ENCODE results near the gene CD58. TPM values are rescaled to one million over a fixed set of nuclear protein-coding genes. Genes with fewer than 3 reads are reported as not detected.

Gene CD58
- total and polyA plus RNA-seq, 2 of the 4 experiments (the other 2 are of a cell fraction), result 5.4 to 5.7 TPM

DNA sequence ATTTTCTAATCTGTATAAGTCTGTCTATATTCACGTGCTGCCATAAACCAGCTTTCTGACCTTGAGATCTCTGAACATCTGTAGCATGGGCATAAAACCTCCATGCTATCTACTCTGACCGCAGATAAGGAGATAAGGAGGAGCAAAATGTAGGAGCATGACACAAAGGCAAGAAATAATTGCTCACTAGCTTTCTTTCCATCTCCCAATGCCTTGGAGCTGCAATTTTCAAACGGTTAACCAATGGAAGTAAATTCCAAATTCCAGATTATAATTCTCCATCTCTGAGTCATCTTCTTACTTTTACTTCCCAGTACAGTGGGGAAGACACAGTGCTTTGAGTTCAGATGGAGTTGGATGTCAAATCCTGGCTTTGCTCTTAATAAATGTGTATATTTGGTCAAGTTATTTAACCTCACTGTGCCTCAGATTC, 41.6 kb downstream of the CD58 start:
- Histone ChIP-seq H2BK5ac (ENCODE audit: low read depth, low read length, poor library complexity, severe bottlenecking) (no peak overlapping the region), H4K20me1 (ENCODE audit: insufficient read depth, low read length) (no peaks in the 10 kb centered on the region), H3K4ac (ENCODE audit: low read depth, low read length) (no peak overlapping the region), H3K36me3 (ENCODE audit: control insufficient read depth, insufficient read depth, low read length) (no peaks in the 10 kb centered on the region), H2AFZ (replicated peaks; ENCODE audit: low read length, poor library complexity) (no peak overlapping the region), H2BK20ac (ENCODE audit: low read depth, low read length) (no peak overlapping the region), H3K79me1 (ENCODE audit: low read depth in 1 of 2, low read length in 2 of 2) (no peaks in the 10 kb centered on the region), H2AK9ac (replicated peaks; ENCODE audit: low read depth, low read length, poor library complexity) (no peak overlapping the region), H2BK120ac (ENCODE audit: low read depth, low read length) (no peak overlapping the region), H3K9ac (ENCODE audit: low read depth, low read length) (no peak overlapping the region), H3K4me3 (ENCODE audit: insufficient read depth, low read depth, low read length) (no peak overlapping the region), H2AK5ac (ENCODE audit: low read depth, low read length) (no peak overlapping the region), H3K56ac (ENCODE audit: extremely low read depth, insufficient read depth, low read length) (no peak overlapping the region), H4K5ac (ENCODE audit: low read depth, low read length) (no peak overlapping the region), H4K8ac (ENCODE audit: low read depth in 2 of 2, low read length in 2 of 2) (no peak overlapping the region), H3K4me1 (ENCODE audit: control insufficient read depth, insufficient read depth, low read length) (no peaks in the 10 kb centered on the region), H3K18ac (ENCODE audit: low read depth, low read length) (no peak overlapping the region), H3K27ac (ENCODE audit: insufficient read depth, low read length) (no peak overlapping the region), H3K9me1 (ENCODE audit: insufficient read depth, low read length) (no peaks in the 10 kb centered on the region), H3K9me3 (ENCODE audit: control insufficient read depth, insufficient read depth, low read length) (no peaks in the 10 kb centered on the region), H3K23ac (ENCODE audit: low read depth, low read length) (no peak overlapping the region), H3K27me3 (ENCODE audit: control insufficient read depth, insufficient read depth, low read length) (no peaks in the 10 kb centered on the region), H4K91ac (ENCODE audit: insufficient read depth, low read depth, low read length) (no peak overlapping the region), H3K4me2 (ENCODE audit: low read depth, low read length) (no peak overlapping the region), H3K14ac (replicated peaks; ENCODE audit: low read depth, low read length) (no peak overlapping the region), H2BK15ac (ENCODE audit: low read depth, low read length) (no peak overlapping the region)
- in situ Hi-C loops (cut with MboI; ENCODE audit: low sequenced_read_pairs) (no loop called here), dilution Hi-C loops (cut with HindIII; ENCODE audit: low sequenced_read_pairs, unreplicated experiment) (no loop called here), intact Hi-C loops (cut with micrococcal nuclease) (no loop called here)
- ChIA-PET POLR2A (ENCODE audit: unreplicated experiment) (no interaction called here), CTCF (interaction anchor here (0.6 kb wide), 1 partner anchor 472 kb away, joined by 3 read pairs; no protein-coding TSS in a partner anchor)
- no CpG with 5 or more reads among the region's 3 CpGs for WGBS, 2 experiments (ENCODE audit: extremely low coverage in 2 of 2, insufficient read length in 1 of 2)
- DNase-seq (peak; percentile 20), ATAC-seq (ENCODE audit: low read depth) (peak; percentile 66)
- TF ChIP-seq, protein P1, sequence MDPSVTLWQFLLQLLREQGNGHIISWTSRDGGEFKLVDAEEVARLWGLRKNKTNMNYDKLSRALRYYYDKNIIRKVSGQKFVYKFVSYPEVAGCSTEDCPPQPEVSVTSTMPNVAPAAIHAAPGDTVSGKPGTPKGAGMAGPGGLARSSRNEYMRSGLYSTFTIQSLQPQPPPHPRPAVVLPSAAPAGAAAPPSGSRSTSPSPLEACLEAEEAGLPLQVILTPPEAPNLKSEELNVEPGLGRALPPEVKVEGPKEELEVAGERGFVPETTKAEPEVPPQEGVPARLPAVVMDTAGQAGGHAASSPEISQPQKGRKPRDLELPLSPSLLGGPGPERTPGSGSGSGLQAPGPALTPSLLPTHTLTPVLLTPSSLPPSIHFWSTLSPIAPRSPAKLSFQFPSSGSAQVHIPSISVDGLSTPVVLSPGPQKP (IDR thresholded peaks at IDR 0.05; ENCODE audit: borderline replicate concordance, low read depth, low read length), result no peak
- TF ChIP-seq FOS (IDR thresholded peaks at IDR 0.05; ENCODE audit: low read depth, low read length), result no peak
- TF ChIP-seq BHLHE40 (IDR thresholded peaks at IDR 0.05; ENCODE audit: low read depth, low read length), result no peak
- no TSS peak for BruUV-seq (replicated peaks)
